Endodermal cell (in vitro differentiated cells): ENCODE data around the gene KCNN3. TPM values are rescaled to one million over a fixed set of nuclear protein-coding genes. Genes with fewer than 3 reads are reported as not detected.

Experiments used
- DNase-seq: peaks from one replicate; pipeline ENCODE4 v3.0.0-alpha.2; 2017
- H3K27ac ChIP-seq: 2 replicates; pipeline ENCODE4 v1.5.1; 2013; ENCODE audit warnings: mild to moderate bottlenecking, low read depth, low read length, moderate library complexity
- H3K27me3 ChIP-seq: 2 replicates; pipeline ENCODE4 v1.6.1; 2013; ENCODE audit warnings: mild to moderate bottlenecking, low read length, moderate library complexity; ENCODE audit not compliant: insufficient read depth, control insufficient read depth, poor library complexity, severe bottlenecking
- H3K36me3 ChIP-seq: 2 replicates; pipeline ENCODE4 v1.7.0; 2013; ENCODE audit warnings: mild to moderate bottlenecking, low read length, moderate library complexity; ENCODE audit not compliant: control insufficient read depth, insufficient read depth
- H3K4me1 ChIP-seq: one replicate; pipeline ENCODE4 v1.7.0; 2013; ENCODE audit warnings: low read length; ENCODE audit not compliant: control insufficient read depth, insufficient read depth
- H3K4me3 ChIP-seq: 2 replicates; pipeline ENCODE4 v1.5.1; 2013; ENCODE audit warnings: mild to moderate bottlenecking, low read length, moderate library complexity
- H3K9ac ChIP-seq: 2 replicates; pipeline ENCODE4 v1.6.1; 2013; ENCODE audit warnings: mild to moderate bottlenecking, low read length, moderate library complexity; ENCODE audit not compliant: poor library complexity, severe bottlenecking; ENCODE audit errors: extremely low read depth
- H3K9me3 ChIP-seq: 2 replicates; pipeline ENCODE4 v1.6.1; 2013; ENCODE audit warnings: mild to moderate bottlenecking, low read length, moderate library complexity; ENCODE audit not compliant: control insufficient read depth
- H3K27ac Mint-ChIP-seq: 2 replicates; pipeline ENCODE4 v1.8.0; 2020; ENCODE audit warnings: mixed read lengths
- H3K27me3 Mint-ChIP-seq: 2 replicates; pipeline ENCODE4 v1.8.0; 2021; ENCODE audit warnings: mild to moderate bottlenecking, mixed read lengths; ENCODE audit not compliant: insufficient read depth
- H3K36me3 Mint-ChIP-seq: 2 replicates; pipeline ENCODE4 v1.8.0; 2020; ENCODE audit warnings: low read depth, mixed read lengths
- H3K4me1 Mint-ChIP-seq: 2 replicates; pipeline ENCODE4 v1.8.0; 2020; ENCODE audit warnings: mixed read lengths
- H3K4me3 Mint-ChIP-seq: 2 replicates; pipeline ENCODE4 v1.8.0; 2020; ENCODE audit warnings: mild to moderate bottlenecking, moderate library complexity, mixed read lengths
- H3K9me3 Mint-ChIP-seq: 2 replicates; pipeline ENCODE4 v1.8.0; 2020; ENCODE audit warnings: mild to moderate bottlenecking, mixed read lengths
- CTCF ChIP-seq: fragments of 200-600 bp; sonication (generic); conservative IDR thresholded peaks from 2 replicates; pipeline ENCODE4 v1.5.0; 2021; ENCODE audit warnings: antibody characterized with exemption, mild to moderate bottlenecking
- WGBS, 2 experiments: methylation state at CpG; one replicate each; pipeline versions ENCODE4 v1.1.5 to v1.1.7; 2013; ENCODE audit warnings: missing lambda C conversion rate in 2 of 2, mixed read lengths in 1 of 2; ENCODE audit not compliant: insufficient coverage in 1 of 2, insufficient read length in 1 of 2; 5-methylcytosine and 5-hydroxymethylcytosine counted together
- total RNA-seq, 2 donors: library from RNA; stranded (reverse); fragmentation: NEBNext Ultra II Directional in 1 of 2; extraction: Animal tissue kit (Norgen Biotek cat#: 25700) in 1 of 2; gene quantifications; 2 replicates in 1 of 2; 3 replicates in 1 of 2; pipeline ENCODE4 v1.2.1, GENCODE V29; 2021

The KCNN3 gene
- total RNA-seq, 2 donors from 2014 or later, result 0.57 to 0.75 TPM

GRCh38 chr1:154764181-154764580, 105.9 kb downstream of the KCNN3 start:
- Histone ChIP-seq H3K4me1 (no peaks in the 10 kb centered on the region), H3K27ac (no peak overlapping the region), H3K27me3 (peaks cover 23% of the 10 kb centered on the region), H3K9me3 (no peaks in the 10 kb centered on the region), H3K9ac (no peak overlapping the region), H3K36me3 (no peaks in the 10 kb centered on the region), H3K4me3 (no peak overlapping the region)
- Mint-ChIP-seq H3K27ac (no peak overlapping the region), H3K4me3 (no peak overlapping the region), H3K4me1 (peaks cover 8% of the 10 kb centered on the region), H3K9me3 (no peaks in the 10 kb centered on the region), H3K27me3 (peaks cover 25% of the 10 kb centered on the region), H3K36me3 (no peaks in the 10 kb centered on the region)
- no CpG with 5 or more reads among the region's 1 CpG for WGBS, 2 experiments
- DNase-seq, result no peak
- no peak for TF ChIP-seq CTCF

GRCh38 chr1:154760469-154760933, 109.6 kb downstream of the KCNN3 start:
- no peak overlapping the region for H3K9ac ChIP-seq
- H3K4me1 ChIP-seq, result no peaks in the 10 kb centered on the region
- H3K27me3 ChIP-seq, result peaks cover 43% of the 10 kb centered on the region
- Mint-ChIP-seq H3K27me3 (peaks cover 49% of the 10 kb centered on the region), H3K9me3 (no peaks in the 10 kb centered on the region), H3K36me3 (no peaks in the 10 kb centered on the region), H3K4me1 (peaks cover 10% of the 10 kb centered on the region), H3K4me3 (peak overlapping the region; percentile 29), H3K27ac (no peak overlapping the region)
- peak overlapping the region; percentile 68 for H3K4me3 ChIP-seq
- H3K36me3 ChIP-seq, result no peaks in the 10 kb centered on the region
- 3 to 9% methylated on average over 20 to 54 of the region's 54 CpGs for WGBS, 2 experiments
- peak; percentile 93 for DNase-seq
- no peaks in the 10 kb centered on the region for H3K9me3 ChIP-seq
- no peak overlapping the region for H3K27ac ChIP-seq
- peak; percentile 99 for TF ChIP-seq CTCF

- no peaks in the 10 kb centered on the region for H3K9me3 ChIP-seq
- H3K9ac ChIP-seq, result no peak overlapping the region
- peaks cover 10% of the 10 kb centered on the region for H3K4me1 Mint-ChIP-seq
- no peaks in the 10 kb centered on the region for H3K9me3 Mint-ChIP-seq
- no peaks in the 10 kb centered on the region for H3K36me3 ChIP-seq
- 91% methylated on average over 5 to 8 of the region's 8 CpGs for WGBS, 2 experiments
- H3K27ac ChIP-seq, result no peak overlapping the region
- no peaks in the 10 kb centered on the region for H3K4me1 ChIP-seq
- H3K27me3 ChIP-seq, result peaks cover 43% of the 10 kb centered on the region
- H3K4me3 Mint-ChIP-seq, result no peak overlapping the region
- H3K36me3 Mint-ChIP-seq, result no peaks in the 10 kb centered on the region
- H3K4me3 ChIP-seq, result no peak overlapping the region
- TF ChIP-seq CTCF, result no peak
- DNase-seq, result no peak
- no peak overlapping the region for H3K27ac Mint-ChIP-seq
- peaks cover 53% of the 10 kb centered on the region for H3K27me3 Mint-ChIP-seq
Measured at GRCh38 chr1:154759793-154760192, 110.3 kb downstream of the KCNN3 start.
